OCI-M2 (cell line): ENCODE measurements around the gene NKX3-2.
A peak's percentile ranks its signal among the peaks of the same experiment; 100 is the strongest.

ENCODE experiments used
- DNase-seq: peaks from one replicate; lab custom pipeline; 2025; ENCODE audit not compliant: unreplicated experiment; lab: John Stamatoyannopoulos, UW

Gene NKX3-2

DNA sequence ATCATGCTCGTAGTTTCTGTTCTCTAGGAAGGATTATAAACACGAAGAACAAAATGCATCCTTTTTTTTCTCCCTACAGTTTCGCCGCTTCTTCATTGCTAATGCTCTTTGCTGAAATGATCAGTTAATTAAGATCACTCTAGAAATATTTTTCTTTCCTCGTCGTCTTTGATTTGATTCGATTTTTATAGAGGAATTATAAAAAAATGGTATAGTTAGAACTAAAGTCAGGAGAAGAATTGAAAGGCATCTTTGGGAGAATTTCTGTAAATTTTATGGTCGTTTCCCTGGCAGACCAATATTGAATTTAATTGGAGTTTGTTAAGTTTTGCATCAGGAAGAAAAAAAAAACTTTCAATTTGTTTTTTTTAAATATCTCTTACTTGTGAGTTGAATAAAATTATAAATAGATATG is 1.1 kb upstream of the NKX3-2 start:
- DNase-seq: no peak

DNA sequence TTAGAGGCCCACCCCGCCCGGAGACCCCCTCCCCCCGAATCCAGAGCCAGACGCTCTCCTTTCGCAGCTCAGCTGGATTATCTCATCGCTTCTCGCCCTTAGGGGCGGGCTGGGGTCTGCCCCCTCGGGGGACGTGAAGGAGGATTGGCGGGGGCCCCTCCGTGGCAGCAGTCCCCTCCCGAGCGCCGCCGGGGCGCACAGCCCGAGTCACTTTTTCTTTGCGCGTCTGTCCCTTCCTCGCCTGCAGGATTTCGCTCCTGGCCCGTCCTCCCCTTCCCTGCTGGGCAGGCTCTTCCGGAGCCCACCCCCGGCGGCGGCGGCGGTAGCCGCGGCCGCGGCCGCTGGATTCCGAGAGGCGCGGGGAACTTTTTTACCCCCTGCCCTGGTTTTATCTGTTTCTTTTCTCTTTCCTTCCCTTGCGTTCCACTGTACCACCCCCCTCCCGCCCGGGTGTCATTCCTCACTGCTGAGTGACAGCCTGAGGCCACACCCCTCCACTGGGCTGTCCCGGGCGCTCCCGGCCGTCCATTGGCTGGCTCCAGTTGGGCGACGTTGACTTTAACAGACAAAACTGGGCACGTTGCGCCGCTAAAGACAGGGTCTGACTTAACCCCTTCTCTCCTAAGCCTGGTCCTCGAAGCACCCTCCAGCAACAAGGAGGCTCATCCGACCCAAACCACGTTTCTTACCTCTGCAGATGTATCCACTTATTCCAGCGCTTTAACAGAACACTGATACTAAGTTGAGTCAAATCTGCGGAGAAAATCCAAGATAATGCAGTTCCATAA is 492 bp upstream of the NKX3-2 start:
- peak; percentile 21 for DNase-seq

GRCh38 chr4:13543032-13543838 is 1.1 kb downstream of the NKX3-2 start:
- DNase-seq: no peak

DNA sequence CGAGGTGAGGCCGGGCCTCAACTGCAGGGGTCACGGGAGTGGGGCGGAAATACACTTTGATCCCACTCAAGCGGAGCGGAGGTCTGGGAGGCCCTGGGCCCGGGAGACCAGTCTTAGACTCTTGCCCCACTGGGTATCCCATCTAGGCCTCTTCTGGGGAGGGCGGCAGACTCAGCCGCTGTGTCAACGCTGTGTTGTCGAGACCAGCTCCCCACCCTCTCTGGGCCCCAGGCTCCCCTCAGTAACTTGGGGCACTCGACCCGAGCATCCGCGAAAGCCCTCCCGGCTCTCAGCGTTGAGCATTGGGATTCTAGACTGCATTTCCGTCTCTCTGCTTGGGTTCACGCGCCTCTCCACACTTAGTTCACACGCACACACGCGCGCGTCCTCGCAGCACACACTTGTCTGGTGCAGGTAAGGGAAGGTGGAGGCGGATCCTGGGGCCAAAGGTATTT is 1.7 kb downstream of the NKX3-2 start:
- no peak for DNase-seq

- DNase-seq: no peak
Observed at GRCh38 chr4:13541720-13542576, 2.4 kb downstream of the NKX3-2 start.

- DNase-seq: no peak
Observed at GRCh38 chr4:13541176-13541604, 3.1 kb downstream of the NKX3-2 start.

- no peak for DNase-seq
Observed at GRCh38 chr4:13540446-13541175, 3.7 kb downstream of the NKX3-2 start.

- no peak for DNase-seq
Observed at GRCh38 chr4:13539619-13540445, 4.5 kb downstream of the NKX3-2 start.

DNA sequence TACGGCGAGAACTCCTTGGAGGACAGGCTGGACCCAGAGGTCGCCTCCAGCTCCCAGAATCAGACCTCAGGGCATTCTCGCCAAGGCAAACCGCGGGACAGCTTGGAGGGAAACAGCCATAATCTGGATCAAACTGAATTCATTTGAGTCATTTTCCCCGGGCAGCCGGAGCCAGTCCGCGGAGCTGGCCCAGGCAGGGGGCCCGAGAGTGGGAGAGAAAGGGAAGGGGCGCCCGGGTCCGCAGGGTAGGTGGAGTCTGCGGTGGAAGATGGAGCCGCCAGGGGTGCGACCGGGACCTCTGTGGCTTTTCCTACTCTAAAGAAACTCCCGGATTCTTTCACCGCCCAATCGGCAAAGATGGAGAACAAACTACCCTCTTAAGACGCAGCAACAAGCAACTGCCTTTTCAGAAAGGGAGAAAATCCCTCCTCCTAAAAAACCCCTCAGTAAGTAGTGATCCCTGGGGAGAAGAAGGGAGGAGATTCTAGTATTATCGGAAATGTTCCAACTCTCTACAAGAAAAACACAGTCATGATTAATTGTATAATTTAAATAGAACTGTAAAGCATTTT is 5.2 kb downstream of the NKX3-2 start:
- DNase-seq: no peak

DNA sequence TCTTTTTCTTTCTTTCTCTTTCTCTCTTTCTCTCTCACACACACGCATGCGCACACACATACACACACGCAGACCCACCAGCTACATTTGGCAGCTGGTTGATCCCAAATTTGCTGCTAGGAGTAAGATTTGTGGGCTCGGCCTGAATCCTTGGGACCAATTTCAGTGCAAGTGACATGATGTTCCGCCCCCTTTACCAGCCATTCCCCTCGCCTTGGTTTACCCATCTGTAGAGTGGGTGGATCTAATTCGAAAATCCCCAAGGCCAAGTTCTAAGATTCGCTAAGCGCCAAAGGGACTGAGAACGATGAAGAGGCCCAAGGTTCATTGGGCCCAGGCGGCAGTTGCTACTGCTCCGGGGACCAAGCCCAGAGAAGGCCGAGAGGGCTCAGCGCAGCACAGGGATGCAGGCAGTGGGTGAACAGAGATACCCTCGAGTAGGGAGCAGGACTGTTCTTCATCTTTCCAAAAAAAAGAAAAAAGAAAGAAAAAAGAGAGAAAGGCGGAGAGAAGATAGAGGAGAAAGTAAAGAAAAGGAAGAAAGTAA is 5.8 kb downstream of the NKX3-2 start:
- DNase-seq: no peak

DNA sequence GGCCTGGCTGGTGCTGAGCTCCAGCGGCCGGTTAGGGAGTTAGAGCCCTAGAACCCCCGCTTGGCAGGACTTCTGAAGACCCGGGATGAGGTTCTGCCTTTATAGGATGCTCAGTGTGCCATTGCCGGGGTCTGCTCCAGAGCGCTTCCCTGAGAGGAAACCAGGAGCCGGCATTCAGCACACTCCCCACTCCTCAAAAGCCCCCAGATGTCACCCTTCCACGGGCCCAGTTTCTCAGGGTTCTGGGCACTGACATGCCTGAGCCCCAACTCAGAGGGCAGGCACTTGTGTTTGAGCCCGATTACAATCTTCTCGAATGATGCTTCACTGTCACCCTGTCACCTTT is 6.5 kb downstream of the NKX3-2 start:
- DNase-seq: no peak

- DNase-seq: no peak
Observed at GRCh38 chr4:13537011-13537831, 7.1 kb downstream of the NKX3-2 start.

- DNase-seq: no peak
Observed at GRCh38 chr4:13536607-13537006, 7.7 kb downstream of the NKX3-2 start.

DNA sequence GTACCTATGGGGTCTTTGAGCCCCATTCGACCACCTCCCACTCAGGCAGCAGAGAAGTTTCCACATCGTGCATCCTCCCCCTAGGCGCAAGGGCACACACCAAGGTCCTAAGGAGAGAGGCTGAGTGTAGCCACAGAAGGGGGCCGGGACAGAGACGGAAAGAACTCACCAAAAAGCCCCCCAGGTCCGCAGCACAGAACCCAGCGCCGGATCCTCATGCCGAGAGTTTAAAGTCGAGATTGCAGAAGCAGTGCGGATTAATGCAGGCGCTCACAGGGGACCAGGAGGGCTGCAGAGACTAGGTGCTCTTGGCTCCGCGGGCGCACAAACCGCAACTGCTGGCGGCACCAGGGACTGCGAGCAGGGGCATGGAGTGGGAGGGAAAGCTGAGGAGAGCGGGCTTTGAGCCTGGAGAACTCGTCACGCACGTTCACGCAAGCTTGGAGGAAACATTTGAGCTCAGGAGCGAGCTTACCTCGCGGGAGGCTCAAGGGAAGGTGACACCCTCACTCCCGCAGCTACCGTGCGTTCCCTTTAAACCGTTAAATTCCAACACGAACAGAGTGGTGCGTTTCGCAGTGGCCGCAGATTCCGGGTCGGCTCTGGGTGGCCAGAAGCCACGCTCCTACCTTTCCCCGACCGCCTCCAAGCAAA is 8.5 kb downstream of the NKX3-2 start:
- DNase-seq: no peak

GRCh38 chr4:13535118-13535517 is 9.2 kb downstream of the NKX3-2 start:
- no peak for DNase-seq

- no peak for DNase-seq
Observed at GRCh38 chr4:13534344-13535063, 9.8 kb downstream of the NKX3-2 start.

GRCh38 chr4:13533670-13534343 is 10.5 kb downstream of the NKX3-2 start:
- no peak for DNase-seq
